ENCODE measurements around the gene ZNF385A. TPM values are rescaled to one million over a fixed set of nuclear protein-coding genes. Genes with fewer than 3 reads are reported as not detected.

Gene ZNF385A
- total RNA-seq, 4 donors from 2014 or later, result 0.26 to 16.9 (median 3.2) TPM

- peak; percentile 87 to 95 for TF ChIP-seq POLR2A (IDR thresholded peaks at IDR 0.05)
- TF ChIP-seq CTCF (IDR thresholded peaks at IDR 0.05), result no peak
- intact Hi-C loops (cut with DNase I; ENCODE audit: low total_unique reads), result no loop called here
- no peaks in the 10 kb centered on the region for H3K27me3 ChIP-seq
- H3K4me1 ChIP-seq, result peaks cover 0 to 14% of the 10 kb centered on the region in 2 donors
- H3K4me3 ChIP-seq, result peak within 1 kb of the TSS; percentile 84 to 94
- DNase-seq, result peak; percentile 88 to 90
- no peaks in the 10 kb centered on the region for H3K9me3 ChIP-seq
- H3K36me3 ChIP-seq, result no peaks in the 10 kb centered on the region
- peak within 1 kb of the TSS; percentile 94 to 97 for H3K27ac ChIP-seq
Measured at GRCh38 chr12:54419088-54419887, 34.8 kb upstream of the ZNF385A start, which contains the start of gene ITGA5. Gene ITGA5, minus strand, starts transcription at chr12:54419266. Its CDS starts 68 bp downstream, at chr12:54419198.

- Histone ChIP-seq H3K4me3 (peak overlapping the region; percentile 84 to 94), H3K27me3 (no peaks in the 10 kb centered on the region), H3K27ac (peak overlapping the region; percentile 94 to 97), H3K4me1 (peaks cover 0 to 14% of the 10 kb centered on the region in 2 donors), H3K9me3 (no peaks in the 10 kb centered on the region), H3K36me3 (no peaks in the 10 kb centered on the region)
- DNase-seq, result no peak
- intact Hi-C loops (cut with DNase I; ENCODE audit: low total_unique reads), result no loop called here
- TF ChIP-seq CTCF (IDR thresholded peaks at IDR 0.05), result no peak
- no peak for TF ChIP-seq POLR2A (IDR thresholded peaks at IDR 0.05)
Measured at GRCh38 chr12:54418441-54419087, 34.0 kb upstream of the ZNF385A start.

- intact Hi-C loops (cut with DNase I; ENCODE audit: low total_unique reads), result no loop called here
- Histone ChIP-seq H3K27me3 (no peaks in the 10 kb centered on the region), H3K36me3 (no peaks in the 10 kb centered on the region), H3K9me3 (no peaks in the 10 kb centered on the region), H3K4me3 (peak overlapping the region; percentile 84 to 94), H3K27ac (peak overlapping the region; percentile 94 to 97), H3K4me1 (peaks cover 6 to 14% of the 10 kb centered on the region in 2 donors)
- DNase-seq, result peak in 1 of 2 donors; percentile 56
- TF ChIP-seq POLR2A (IDR thresholded peaks at IDR 0.05) (no peak), CTCF (IDR thresholded peaks at IDR 0.05) (no peak)
Measured at GRCh38 chr12:54417712-54418440, 33.3 kb upstream of the ZNF385A start.

GRCh38 chr12:54416687-54417603 lies 32.4 kb upstream of the ZNF385A start:
- peak in 1 of 2 donors; percentile 56 for DNase-seq
- Histone ChIP-seq H3K27me3 (no peaks in the 10 kb centered on the region), H3K4me1 (peaks cover 12 to 21% of the 10 kb centered on the region in 2 donors), H3K9me3 (no peaks in the 10 kb centered on the region), H3K4me3 (peak overlapping the region; percentile 84 to 94), H3K36me3 (no peaks in the 10 kb centered on the region), H3K27ac (peak overlapping the region; percentile 94 to 97)
- TF ChIP-seq CTCF (IDR thresholded peaks at IDR 0.05) (no peak), POLR2A (IDR thresholded peaks at IDR 0.05) (no peak)
- intact Hi-C loops (cut with DNase I; ENCODE audit: low total_unique reads), result no loop called here
